SH-SY5Y (cell line): Measurements from ENCODE around the gene DOCK2.

ENCODE experiments used
- GATA2 ChIP-seq: IDR thresholded peaks from 2 replicates; pipeline ENCODE4 v1.6.1; 2011; ENCODE audit warnings: mild to moderate bottlenecking, low read depth, low read length
- GATA3 ChIP-seq: IDR thresholded peaks from 2 replicates; pipeline ENCODE4 v1.6.1; 2011; ENCODE audit warnings: low read depth, mild to moderate bottlenecking, low read length, moderate library complexity

DOCK2 gene

DNA sequence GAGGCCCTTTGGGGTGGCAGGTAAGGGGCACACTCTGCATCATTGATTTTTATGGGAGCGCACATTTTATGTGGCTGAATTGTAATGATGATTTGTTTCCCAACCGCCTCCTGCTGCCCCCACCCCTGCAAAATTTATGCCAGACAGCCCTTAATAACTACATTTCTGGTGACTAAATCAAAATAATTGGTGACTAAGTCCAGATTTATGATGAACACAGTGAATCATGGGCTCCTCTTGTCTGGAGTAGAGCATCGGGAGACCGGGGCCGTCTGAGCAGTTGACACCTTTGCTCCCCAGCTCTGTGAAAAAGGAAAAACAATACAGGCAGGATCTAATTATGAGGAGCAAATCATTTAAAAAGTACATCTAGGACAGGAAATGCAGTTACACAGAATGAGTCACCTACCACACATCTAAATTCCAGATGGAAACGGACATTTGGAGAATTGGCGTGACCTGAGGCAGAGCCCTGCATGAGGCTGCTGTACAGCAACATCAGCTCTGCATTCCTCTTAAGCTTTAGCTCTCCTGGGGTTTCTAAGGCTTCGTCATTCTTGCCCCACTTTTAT is 58.9 kb downstream of the DOCK2 start:
- TF ChIP-seq GATA2 (no peak), GATA3 (no peak)

DNA sequence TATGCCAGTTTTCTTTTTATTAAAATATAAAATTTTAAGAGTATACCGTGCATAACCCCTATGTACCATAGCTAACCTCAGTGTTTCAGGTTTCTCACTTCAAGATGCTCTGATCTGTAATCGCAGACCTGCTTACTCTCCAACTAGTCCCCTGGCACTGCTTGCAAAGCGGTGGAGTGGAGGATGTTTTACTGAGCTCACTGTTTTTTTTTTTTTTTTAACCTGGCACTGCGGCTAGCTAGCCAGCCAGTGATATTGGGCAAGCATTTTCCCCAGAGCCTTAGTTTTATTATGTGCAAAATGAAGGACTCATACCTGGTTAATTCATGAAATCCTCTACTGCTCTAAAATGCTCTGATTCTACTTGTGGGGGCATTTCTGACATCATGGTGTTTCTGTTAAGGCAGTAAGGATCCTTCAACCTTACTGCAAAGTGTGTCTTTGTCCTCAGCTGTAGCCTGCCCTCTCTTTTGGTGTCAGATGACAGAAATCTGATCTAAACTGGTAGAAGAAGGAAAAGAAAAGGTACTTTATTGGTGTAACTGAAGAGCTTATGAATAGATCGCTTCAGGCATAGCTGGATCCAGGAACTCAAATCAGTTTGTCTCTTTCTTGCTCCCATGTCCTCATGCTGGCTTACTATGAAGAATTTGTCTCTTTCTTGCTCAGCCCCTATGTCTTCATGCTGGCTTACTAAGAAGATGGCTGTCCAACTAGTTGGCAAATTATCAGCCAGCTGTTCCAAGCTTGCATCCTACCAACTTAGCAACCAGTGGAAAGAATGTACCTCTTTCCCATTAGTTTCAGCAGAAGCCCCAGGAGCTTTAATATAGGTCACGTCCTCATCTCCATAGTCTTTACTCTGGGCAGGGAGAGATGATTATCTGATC is 59.8 kb downstream of the DOCK2 start:
- TF ChIP-seq GATA3 (no peak), GATA2 (no peak)

DNA sequence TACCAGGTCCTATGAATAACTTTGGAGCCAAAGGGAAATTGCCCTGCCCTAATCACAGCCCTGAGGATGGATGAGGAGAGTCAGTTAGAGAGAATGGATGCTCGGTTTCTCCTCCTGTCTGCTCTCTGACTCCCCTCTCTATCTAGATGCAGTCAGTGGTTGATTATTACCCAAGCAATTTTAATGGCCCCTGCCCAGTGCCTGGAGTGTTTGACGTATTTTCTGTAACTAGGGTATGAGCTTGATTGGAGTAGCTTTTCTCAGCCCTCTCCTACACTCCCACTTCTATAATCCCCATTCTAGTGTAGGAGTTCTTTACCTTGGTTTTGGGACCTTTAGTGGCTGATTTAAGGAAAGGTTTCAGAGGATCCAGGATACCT is 60.4 kb downstream of the DOCK2 start:
- TF ChIP-seq GATA2 (no peak), GATA3 (no peak)

DNA sequence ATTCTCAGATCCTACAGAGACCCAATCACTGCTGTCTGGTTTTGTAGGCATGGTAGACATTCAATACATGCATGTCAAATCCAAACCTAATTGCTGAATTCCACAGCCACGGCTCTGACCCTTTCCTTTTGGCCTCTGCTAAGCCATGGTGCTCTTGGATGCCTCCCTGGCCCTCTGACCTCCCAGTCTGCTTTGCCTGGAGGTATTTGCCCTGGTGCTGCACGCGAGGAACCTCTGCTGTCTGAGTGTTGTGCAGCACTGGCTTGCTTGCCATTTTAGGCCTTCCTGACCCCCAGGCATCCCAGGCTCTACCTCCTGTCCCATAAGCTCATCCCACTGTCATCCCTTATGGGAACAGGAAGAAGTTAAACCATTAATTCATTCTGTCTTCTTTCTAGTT is 60.9 kb downstream of the DOCK2 start:
- TF ChIP-seq GATA2 (no peak), GATA3 (no peak)

DNA sequence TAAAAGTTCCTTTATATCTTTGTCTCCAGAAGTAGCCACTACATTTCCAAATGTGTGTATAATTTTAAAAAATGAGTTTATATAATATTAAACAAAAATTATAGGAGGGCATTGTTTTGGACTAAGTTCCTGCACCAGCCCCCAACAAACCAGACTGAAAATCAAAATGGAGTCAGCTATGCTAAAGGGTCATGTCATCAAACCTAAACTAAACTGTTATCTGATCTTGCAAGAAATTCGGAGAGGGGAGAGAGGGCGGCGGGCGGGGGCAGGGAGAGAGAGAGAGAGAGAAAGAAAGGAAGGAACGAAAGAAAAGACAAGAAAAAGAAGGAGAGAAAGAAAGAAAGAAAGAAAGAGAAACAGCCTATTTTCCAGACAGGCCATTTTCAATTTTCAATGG is 63.5 kb downstream of the DOCK2 start:
- TF ChIP-seq GATA3 = no peak
- TF ChIP-seq GATA2 = no peak

DNA sequence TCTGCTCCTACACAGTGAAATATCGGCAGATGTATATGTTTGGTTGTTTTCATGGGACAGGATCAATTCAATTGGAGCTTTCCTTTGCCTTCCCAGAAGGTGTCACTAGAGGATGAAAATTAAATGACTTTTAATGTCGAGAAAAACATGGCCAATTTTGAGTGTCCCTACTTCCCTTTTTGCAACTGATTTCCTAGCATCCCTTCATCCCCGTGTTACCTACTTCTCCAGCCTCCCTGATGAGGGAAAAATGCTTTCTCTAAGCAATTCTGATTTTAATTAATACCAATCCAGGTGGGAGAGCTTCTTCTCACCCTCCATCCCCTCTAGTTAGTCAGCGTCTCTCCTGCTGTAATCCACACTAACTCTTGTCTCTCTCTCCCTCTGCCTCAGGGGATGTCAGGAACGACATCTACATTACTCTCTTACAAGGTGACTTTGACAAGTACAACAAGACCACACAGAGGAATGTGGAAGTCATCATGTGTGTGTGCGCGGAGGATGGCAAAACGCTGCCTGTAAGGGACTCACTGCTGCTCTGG is 64.9 kb downstream of the DOCK2 start:
- TF ChIP-seq GATA3 (no peak), GATA2 (no peak)

DNA sequence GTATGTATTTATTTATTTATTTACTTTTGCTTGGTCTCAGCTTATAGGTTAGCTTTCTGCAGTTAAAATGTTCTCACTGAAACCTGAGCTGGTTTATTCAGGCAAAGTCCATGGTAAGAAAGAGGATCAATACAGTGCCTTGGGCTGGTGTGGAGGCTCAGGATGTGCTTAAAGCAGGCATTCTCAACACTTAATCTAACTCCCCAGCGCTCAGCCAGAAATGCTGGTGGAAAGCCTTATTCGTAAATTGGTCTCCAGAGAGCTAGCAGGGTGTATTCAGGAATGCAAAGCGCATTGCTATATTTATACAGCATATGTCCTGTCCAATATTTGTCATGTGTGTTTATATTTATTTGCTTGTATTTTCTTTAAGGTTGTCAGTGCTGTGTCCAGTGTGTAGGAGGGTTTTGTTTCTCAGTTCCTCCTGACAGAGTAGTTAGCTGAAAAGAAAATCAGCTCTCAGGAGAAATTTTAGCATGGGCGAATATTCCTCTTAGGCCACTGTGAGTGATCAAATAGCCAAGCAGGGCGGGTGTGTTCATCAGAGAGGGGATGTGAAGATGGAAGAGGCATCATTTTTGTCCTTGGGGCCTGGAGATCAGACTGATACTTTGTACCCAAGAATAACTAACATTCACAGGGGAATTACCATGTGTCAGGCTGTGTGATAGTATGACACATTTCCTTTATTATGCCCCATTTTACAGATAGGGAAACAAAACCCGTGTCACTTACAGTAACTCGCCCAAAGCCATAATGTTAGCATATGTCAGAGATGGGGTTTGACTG is 65.8 kb downstream of the DOCK2 start:
- TF ChIP-seq GATA2 (no peak), GATA3 (no peak)

DNA sequence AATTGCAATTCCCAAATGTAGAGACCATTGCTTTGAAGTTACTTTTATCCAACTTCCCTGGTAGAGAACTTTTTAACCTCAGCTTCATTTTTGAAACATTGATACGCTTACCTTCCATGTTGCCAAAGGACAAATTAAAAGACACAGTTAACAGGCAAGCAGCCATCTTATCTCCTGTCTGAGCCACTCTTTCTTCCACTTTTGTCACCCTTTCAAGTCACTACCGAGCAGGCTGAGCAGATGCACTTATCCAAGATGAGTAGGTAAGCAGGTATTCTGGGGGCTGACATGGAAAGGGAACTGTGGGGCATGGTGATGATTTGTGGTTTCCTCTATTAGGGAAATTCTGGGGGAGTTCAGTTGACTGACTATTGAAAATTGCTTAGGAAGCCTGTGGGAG is 66.7 kb downstream of the DOCK2 start:
- TF ChIP-seq GATA3 (no peak), GATA2 (no peak)

DNA sequence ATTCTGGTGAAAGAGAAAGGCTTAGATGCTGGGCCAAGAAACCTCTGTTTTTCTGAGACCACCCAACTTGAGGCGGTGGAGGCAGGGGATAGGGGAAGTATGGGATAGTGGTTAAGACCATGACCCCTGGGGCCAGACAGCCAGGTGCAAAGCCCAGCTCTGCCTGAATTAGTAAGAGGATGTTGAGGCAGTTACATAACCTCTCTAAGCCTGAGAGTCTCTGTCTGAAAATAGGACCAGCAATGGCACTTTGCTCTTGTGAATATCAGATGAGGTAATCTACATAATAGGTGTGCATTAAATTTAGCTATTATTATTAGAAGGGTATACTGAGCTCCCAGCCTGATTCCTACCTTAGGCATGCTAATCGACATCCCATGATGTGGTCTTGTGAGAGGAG is 68.2 kb downstream of the DOCK2 start:
- TF ChIP-seq GATA2 = no peak
- no peak for TF ChIP-seq GATA3

DNA sequence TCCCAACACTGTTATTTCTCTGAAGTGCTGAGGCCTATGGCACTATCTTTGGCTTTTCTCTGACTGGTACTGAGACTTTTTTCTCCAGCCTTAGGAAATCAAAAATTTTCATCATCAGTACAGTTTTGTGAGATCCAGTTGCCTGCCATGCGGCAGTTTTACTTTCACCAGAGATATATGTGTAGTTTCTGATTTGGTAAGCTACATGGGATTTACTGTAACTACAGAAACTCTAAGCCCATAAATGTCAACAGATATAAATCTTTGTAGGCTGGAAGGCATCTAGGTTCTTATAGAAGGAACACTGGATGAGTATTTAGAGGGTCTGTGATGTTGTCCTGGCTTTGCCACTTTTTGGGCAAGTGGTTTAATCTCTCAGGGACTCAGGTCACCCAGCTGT is 69.0 kb downstream of the DOCK2 start:
- TF ChIP-seq GATA3 (no peak), GATA2 (no peak)

DNA sequence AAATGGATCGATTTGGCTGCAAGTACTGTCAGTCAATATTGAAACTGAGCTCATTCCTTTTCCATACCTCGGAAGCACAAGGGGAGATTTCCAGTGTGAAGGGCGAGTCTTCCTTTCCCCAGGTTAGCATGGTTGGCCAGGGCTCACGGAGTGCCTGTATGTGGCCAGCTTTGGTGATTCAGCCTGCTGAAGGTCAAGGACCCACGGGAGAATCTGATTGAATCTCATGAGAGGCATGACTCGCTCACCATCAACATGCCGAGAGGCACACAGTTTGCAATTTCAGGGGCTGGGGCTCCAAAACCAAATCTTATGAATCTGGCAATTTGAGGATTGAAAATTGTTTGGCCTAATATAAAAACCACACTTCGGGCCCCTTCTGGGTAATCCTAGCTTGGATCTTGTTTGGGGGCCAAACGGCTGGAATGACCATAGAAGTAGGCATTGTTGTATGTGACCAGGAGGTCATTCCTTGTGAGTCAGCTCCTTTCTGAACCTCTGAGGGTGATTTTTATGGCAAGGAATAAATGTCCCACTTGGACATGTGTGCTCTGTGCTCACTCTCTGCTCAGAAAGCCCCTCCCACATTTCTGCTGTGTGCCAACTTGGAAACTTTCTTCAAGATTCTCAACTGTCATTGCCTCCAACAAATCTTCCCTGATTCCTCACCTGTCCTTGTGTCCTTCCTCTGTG is 69.8 kb downstream of the DOCK2 start:
- no peak for TF ChIP-seq GATA3

DNA sequence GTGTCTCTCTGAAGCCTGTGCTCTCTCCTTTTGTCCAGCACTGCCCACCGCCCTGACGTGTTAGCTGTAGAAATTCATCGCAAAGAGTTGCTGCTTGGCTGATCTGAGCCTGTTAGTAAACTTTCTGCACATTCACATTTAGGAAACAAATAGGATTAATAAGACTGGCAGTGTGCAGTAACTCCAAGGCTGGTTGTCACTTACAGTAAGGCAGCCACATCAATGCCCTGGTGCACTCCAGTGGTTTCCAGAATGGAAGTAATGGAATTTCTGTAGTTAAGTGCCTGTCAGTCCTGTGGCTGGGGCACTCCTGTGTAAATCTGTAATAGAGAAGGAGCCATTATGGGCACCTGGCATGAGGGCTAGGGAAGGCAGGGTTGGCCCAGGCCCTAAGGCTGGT is 70.6 kb downstream of the DOCK2 start:
- TF ChIP-seq GATA3 (no peak), GATA2 (no peak)

DNA sequence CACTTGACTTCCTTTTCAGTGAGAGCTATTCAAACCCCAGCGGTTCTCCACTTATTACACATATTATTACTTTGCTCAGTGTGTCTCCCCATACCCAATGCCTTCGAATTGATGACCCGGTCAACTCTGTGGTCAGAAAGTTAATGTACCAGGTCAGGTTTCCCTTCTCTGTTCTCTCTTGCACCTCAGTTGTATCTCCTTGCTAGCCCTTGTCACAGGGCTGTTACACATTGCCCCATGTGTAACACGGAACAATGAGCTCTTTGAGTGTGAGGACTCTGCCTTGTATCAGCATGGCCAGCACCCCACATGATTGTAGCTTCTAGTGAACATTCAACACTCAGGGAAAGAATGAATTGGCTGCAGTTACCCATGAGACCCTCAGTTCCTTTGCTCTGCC is 73.6 kb downstream of the DOCK2 start:
- TF ChIP-seq GATA2 (no peak), GATA3 (no peak)
